NCI-H2107 (cell line): Measurements from ENCODE around the gene DNAJC30.

Experiments
- DNase-seq: peaks from one replicate; lab custom pipeline; 2025; lab: John Stamatoyannopoulos, UW

The DNAJC30 gene

DNA sequence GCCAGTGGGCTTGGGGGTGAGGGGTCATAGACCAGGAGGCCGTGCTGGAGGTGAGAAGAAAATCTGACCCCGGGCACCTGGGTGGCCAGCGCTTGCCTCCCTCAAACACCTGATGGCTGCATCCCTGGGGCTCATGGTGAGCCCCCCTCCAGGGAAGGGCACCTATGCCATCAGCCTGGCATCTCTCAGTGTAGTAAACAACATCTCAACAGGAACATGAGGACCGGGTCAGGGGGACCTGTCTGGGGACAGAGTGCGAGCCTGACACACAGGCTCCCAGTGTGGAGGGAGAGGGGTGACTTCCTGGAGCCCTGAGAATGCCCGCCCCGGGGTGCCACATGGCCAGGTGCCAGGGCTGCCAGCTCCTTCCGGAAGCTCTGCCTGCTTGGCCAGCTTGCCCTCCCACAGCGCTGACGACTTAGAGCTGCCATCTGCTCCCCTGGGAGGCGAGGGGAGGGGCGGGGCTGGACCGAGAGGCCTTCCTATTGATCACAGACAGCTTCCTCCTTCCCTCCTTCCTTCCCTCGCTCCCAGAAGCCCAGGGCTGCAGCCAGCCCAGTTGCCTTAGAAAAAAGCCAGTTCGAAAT is 23.9 kb upstream of the DNAJC30 start:
- DNase-seq: peak; percentile 89

DNA sequence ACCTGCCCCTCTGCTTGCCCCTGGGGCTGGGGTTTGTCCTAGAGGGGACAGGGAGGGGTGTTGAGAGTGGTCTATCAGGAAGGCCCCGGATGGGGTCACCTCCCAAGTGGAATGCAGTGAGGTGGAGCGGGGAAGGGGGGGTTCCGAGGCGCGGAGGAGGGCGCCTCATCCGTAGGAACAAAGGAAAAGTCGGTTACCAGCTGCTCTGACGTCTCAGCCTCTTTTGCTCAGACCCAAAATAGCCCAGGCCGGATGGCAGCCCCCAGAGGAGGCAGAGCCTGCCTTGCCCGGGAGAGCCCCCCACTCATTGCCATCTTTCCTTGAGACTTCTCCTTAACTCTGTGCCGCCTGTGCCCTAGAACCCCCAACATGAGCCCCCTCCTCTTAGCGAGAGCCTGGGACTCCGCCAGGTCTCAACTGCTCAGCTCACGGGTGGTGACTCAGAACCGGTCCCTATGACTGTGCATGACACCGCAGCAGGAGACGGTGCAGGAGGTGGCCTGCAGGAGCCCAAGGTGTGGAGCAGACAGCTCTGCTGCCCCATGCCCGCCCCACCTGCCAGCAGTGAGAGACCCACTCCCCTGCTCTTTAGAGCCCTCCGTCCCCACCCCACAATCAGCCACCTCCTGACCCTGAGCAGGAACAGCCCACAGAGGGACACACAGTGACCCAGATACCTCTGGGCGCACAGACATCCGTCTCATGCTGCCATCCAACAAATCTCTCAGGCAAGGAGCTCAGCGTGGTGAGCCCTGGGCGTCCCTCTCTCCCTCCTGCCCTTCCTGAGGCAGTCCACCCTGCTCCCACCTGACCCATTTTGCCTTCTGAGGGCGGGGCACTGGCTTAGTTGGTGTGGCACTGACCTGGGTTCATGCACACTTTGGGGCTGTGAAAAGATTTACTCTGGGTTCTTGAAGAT is 23.1 kb upstream of the DNAJC30 start:
- DNase-seq: peak; percentile 16

DNA sequence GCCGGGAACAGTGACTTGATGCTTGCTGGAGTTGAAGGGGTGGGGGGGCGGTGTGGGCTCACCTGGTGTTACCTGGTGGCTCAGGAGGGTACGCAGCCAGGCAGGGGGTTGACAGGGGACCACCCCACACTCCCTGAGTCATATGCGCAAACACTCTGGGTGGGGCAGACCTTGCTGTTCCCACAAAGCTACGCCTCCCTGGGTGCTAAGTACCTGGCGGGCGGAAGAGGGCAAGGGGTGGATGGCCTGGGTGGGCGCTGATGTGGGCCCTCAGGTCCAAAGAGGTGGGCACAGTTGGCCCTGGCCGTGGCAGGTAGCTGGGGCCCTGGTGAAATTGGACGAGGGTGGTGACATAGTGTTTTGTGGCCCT is 22.3 kb upstream of the DNAJC30 start:
- no peak for DNase-seq

DNA sequence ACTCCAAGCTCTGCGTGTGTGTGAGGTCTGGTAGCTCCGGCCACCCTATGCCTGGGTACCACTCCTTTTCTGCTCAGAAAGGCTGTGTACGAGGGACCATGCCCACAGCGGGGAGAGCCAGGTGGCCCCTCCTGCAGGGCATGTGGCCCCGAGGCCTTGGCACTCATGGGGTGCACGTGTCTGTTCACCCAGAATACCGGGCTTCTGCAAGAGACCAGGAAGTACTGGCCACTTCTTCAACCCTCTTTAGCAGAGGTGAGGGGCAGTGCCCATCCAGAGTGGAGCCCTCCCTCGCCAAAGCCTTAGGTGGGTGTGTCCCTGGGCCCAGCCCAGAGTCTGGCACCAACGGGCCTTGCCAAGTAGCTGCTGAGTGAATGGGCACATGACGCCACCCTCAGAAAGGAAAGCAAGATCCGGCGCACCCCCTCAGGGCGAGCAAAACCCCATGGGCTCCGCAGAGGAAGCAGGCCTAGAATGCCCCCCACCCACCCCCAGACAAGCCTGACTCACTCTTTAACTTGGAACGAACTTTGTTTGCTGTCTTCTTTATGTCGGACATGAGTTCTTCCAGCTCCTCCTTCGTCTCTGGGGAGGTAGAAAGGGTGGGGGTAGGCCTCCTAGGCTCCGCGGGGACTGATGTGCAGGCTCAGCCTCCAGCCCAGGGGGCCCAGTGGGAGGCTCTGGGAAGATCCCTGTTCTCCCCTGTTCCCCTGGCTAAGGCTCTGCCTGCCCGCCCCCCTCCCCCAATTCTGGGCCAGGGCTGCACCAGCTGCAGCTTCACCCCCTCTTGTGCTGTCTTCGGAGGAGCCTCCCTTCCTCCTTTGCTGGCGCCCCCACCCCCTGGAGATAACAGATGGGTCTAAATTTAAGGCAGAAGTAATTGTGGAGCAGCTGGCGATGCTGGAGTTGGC is 21.6 kb upstream of the DNAJC30 start:
- no peak for DNase-seq

DNA sequence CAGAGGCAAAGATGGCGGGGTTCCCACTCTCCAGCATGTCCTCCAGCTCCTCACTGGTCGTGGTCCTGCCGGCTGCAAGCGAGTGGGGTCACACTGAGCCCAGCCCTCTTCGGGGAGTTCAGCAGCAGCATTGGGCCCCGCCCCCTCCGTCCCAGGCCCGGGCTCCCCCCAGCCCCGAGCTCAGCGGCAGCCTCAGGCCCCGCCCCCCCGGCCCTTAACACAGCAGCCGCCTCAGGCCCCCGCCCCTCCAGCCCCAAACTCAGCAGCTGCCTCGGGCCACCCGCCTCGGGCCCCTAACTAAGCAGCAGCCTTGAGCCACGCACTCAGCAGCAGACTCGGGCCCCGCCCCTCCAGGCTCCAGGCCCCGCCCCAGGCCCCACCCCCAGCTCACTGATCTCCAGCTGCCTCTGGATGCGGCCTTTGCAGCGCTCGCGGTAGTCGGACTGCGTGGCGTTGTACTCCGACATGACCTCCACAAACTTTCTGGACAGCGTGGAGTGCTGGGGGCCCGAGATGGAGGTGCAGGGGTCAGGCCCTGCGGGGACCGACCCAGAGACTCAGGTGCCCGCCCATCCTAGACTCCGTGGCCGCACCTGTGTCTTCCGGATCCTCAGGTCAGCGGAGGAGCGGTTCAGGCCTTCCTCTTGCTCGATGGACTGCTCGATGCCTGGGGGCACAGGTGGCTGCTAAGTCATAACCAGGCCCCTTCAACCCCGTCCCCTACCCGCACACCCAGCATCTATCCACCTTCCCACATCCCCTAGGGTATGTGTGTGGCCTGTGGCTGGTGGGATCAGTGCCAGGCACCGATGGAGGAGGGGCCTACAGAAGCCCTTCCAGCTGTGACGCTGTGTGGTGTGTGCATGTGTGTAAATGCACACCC is 20.7 kb upstream of the DNAJC30 start:
- no peak for DNase-seq

DNA sequence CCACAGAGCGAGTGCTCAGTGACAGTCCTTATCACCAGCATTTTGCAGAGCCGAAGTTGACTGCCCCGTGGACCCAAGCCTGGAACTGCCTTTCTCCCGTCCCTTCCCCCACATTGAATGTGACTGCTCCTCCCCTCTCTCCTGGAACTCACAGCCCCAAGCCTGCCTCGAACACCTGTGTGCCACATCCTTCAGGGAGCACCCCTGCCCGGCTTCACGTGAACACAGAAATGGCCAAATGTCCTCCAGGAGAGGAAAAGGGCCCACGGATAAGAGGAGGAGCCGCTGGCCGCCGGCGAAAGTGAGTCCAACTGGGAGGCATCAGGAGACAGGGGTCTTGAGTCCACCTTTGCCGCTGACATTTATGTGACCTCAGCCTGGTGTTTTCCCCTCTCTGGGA is 20.0 kb upstream of the DNAJC30 start:
- DNase-seq: no peak

DNA sequence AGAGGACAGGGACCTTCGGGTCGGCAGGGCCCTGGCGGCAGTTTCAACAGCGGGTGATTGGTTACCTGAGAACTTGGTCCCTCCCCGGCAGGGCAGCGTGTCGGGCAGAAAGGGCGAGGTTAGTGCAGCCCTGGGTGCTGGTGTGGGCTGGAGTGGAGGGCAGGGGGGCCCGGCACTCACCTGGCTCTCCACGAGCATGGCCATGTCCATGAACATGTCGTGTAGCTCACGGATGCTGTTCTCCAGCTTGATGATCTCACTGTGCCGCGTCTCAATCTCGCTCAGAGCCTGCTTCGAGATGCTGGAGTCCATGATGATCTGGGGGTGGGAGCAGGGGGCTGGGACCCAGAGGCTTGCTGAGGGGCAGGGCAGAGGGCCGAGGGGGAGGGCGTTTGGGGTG is 19.4 kb upstream of the DNAJC30 start:
- no peak for DNase-seq

DNA sequence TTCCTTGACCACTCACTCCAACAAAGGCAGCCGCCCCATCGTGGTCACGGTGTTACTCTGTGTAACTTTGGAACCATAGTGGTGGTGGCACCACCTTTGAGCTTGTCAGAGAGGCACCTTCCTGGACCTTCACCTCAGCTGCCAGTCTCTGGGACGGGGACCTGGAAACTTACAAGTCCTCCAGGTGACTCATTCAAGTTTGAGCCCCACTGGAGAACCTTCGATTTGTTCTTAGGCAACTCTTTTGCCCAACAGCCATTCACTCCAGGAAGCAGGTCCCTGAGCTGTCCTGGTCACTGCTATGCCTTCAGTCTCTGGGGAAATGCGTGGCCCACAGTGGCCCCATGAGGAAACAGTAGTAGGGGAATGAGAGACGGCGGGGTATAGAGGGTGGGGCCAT is 19.0 kb upstream of the DNAJC30 start:
- DNase-seq: no peak

DNA sequence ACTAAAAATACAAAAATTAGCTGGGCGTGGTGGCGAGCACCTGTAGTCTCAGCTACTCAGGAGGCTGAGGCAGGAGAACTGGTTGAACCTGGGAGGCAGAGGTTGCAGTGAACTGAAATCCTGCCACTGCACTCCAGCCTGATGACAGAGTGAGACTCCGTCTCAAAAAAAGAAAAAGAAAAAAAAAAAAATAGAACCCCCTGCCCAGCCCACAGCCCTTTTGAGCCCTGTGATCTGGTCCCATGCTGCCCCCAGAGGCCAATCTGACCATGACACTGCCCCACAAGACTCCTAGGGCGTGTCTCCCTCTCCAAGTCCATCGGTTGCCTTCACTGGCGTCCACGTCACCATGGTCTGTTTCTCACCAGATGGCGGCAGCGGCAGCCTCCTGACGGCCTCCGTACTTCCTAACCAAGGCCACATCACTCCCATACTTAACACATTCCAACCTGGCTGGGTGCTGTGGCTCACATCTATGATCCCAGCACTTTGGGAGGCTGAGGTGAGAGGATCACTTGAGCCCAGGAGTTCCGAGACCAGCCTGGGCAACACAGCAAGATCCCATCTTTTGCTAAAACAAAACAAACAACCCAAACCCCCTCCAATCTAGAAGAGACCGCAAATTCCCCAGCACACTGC is 18.2 kb upstream of the DNAJC30 start:
- no peak for DNase-seq

DNA sequence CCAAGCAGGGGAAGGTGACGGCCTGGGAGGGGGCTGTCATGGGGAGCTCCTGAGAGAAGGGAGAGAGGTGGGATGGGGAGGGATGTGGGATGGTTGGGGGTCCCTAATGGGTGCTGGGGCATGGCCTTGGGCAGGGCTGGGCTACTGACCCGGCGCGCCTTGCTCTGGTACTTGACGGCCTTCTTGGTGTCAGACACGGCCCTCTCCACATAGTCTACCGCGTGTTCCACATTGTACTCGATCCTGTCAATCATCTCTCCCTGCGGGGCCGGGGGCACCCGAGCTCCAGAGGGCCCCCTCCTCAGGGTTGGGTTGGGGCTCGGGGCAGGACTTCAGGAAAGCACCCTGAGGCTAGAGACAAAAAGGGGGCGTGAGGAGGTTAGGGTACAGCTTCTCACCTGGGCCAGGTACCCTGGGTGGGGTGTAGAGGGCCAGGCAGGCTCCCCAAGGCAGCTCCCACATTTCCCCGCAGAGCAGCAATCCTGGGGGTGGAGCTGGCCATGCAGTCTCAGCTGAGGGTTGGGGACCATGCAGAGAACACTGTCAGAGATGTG is 17.4 kb upstream of the DNAJC30 start:
- no peak for DNase-seq

DNA sequence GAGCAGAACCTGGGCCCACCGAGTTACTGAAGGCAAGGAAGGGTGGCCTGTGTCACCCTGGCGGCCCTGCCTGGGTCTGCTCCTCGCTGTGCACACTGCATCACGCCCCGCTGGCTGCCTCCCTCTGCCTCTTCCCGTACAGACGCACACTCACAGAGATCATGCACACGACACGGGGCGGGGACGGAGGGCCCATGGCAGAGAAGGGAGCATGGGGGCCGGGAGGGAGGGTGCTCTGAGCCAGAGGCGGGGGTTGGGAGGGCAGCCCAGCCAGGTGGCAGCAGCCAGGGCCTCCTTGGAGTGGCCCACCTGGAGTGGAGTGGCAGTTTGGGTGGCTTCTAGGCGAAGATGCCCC is 16.8 kb upstream of the DNAJC30 start:
- DNase-seq: no peak

DNA sequence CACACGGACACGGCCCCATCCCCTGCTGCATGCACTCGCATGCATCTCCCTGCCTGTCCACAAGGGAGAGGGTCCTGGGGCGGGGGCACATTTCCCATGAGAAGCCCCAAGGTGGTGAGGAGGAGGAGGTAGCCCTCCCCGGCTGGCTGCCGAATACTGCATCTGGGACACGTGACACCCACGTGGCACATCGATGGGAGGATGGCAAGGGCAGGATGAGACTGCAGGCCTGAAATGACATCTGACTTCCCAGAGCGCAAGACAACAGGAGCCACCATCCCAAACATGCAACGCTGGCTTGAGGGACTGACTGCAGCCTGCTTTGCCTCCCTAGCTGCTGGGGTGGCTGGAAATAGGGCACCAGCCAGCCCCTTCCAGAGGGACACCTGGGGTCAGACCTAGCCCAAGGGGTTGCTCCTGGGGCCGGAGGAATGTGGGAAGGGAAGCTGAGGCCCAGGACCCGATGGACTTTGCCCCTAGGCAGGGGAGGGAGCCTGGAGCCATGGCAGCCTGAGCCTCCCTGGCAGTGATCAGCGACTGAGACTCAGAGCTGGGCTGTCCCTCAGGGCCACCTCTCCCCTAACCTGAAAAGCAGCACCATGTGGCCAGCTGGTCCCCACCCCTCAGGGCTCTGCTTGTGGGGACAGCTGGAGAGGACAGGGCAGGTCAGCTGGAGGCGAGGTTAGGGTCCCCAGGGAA is 16.3 kb upstream of the DNAJC30 start:
- DNase-seq: no peak

DNA sequence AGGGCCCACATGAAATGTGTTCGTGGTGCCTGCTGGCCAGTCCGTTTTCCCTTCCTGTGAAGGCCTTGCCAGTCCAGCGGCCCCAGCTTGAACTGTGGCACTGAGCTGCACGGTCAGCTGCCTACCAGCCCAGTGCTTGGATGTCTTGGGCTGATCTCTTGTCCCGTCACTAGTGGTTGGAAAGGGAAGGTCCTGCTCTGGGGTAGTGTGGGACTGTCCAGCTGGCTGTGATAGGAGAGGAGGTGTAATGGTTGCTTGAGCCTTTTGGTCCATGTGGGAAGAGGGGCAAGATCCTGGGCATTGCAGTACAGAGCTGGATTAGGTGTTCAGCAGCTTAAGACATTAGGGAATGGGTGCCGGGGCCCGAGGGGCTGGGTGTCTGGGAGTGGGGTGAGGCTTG is 15.2 kb upstream of the DNAJC30 start:
- DNase-seq: no peak

DNA sequence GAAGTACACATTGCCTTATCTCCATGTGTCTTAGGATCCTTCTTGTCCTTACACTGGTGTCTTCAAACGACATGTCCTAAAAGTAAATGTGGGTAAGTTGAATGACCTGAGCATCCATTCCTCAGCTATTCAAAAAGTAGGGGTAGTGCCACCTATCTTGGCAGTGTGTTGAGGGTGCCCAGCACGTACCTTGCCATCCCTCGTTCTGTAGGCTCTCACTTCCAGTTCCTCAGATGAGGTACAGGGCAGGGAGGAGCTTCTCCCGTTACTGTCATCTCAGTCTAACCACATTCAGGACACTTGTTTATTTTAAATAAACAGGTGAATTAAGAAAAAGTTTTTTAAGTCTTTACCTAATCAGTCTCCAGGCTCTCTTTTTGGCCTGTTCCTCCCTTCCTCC is 13.1 kb upstream of the DNAJC30 start:
- DNase-seq: no peak

DNA sequence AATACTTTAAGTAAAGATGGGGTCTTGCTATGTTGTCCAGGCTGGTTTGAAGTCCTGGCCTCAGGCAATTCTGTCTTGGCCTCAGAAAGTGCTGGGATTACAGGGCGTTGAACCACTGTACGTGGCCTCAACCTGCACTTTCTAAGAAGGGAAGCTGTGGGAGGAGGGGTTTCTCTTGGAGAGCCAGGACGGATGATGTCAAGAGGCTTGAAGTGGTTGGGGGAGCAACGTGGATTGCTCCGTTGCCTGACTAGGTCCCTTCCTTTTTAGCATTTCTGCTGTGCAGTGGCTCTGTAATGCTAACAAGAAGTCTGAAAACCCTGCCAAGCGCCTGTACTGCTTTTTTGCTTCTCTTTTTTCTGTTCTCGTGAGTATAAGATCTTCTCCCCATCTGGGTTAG is 7.4 kb upstream of the DNAJC30 start:
- DNase-seq: no peak

DNA sequence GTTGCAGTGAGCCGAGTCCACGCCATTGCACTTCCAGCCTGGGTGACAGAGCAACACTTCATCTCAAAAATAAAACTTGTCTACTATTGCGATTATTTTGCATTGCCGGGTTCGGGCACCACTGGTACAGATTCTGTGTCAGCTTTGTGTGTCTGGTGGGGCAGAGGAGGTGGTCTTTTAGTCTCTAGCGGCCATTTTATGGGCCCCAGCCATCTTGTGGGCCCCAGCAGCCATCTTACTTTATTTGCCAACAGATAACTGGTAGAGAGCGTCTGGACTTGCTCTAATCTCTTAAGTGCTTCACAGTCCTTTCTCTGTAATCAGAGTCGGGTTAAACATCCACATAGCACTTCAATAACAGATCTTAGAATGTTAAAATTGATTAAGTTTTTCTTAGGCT is 5.0 kb upstream of the DNAJC30 start:
- DNase-seq: no peak

DNA sequence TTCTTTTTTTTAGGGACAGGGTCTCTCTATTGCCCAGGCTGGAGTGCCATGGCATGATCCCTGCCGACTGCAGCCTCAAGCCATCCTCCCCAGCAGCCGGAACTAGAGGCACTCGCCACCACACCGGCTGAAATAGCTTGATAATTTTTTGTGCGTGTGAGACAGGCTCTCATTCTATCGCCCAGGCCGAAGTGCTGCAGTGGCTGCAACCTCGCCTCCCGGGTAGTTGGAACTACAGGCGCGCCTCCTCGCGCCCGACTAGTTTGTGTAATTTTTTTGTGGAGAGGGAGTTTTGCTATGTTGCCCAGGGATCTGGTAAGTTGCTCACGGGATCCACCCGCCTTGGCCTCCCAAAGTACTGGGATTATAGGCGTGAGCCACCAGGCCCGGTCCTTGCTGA is 2.1 kb upstream of the DNAJC30 start:
- no peak for DNase-seq

DNA sequence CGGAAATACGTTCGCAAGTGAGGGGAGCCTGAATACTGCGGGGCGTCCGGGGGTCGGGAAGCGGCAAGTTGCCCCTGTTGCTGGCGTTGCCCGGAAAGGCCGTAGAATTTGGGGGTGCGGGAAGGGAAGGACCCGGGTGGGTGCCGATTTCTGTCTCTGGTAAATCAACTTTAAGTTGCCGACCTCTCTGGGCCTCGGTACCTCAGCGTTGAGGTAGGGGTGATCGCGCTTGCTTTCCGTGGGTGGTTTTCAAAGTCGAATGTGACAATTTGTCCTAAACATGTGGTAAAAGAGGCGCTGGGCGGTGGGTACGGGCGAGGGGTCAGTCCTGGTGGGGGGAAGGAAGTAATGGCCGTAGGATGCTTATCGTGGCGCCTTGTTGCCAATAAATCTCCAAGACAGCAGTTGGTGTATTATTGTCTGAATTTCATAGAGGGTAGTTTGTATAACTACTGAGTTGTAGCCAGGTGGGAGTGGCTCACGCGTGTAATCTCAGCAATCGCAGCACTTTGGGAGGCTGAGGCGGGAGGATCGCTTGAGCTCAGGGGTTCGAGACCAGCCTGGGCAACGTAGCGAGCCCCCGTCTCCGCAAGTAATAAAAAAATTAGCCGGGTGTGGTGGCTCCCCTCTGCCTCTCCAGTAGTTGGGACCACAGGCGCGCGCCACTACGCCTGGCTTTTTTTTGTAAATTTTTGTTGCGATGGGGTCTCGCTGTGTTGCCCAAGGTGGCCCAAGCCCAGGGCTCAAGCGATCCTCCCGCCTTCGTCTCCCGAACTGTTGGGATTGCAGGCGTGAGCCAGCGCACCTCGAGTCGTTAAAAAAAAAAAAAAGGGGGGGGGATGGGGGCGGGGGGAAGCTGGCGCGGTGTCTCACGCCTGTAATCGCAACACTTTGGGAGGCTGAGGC is 788 bp upstream of the DNAJC30 start:
- DNase-seq: no peak

DNA sequence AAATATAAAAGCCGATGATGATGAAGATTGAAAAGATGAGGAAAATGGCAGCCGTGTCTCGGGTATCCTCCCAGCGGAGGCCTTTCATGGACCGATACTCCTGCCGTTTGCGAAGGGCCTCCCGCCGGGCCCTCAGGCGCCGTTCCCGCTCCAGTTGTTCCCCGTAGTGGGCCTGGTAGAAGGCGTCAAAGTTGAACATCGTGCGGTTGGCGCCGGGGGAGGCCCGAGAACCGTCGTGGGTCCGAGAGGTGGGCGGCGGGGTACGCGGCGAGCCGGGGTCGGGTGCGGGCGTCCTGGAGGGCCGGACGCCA is 553 bp downstream of the DNAJC30 start:
- no peak for DNase-seq

DNA sequence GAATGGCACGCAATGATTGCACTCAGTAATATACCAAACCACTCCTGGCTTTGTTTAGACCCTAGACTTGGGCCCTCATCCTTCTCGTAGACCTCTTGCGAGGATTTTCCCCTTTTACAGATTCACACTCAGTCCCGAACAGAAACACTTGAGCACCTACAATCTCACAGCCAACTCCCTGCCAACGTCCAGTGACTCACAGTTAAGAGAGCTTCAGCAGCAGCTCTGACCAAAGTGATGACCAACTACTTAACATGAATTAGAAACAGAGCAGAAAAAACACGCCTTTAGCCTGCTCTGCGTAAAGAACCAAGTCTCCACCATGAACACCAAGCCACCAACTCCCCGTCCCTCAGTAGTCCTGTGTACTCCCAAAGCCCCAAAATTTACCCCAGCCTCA is 2.2 kb downstream of the DNAJC30 start:
- no peak for DNase-seq
